OCI-LY7 (cell line): Measurements from ENCODE around the gene MRPS2. TPM values are rescaled to one million over a fixed set of nuclear protein-coding genes. Genes with fewer than 3 reads are reported as not detected.

Experiments used
- BruUV-seq: library from RNA; stranded (reverse); fragments of 400-500 nt; replicated peaks from 2 replicates; lab custom pipeline; 2021; lab: Mats Ljungman, UMichigan
- CTCF ChIA-PET: fragments of 300-600 bp; sonication (Branson Sonifier 250); formaldehyde crosslinking; loops from one replicate; lab custom pipeline; 2022; ENCODE audit warnings: antibody characterized with exemption; ENCODE audit not compliant: unreplicated experiment; lab: Charles Lee
- POLR2A ChIA-PET: fragments of 300-600 bp; sonication (Branson Sonifier 250); formaldehyde crosslinking; loops from one replicate; lab custom pipeline; 2022; ENCODE audit warnings: antibody characterized with exemption; lab: Charles Lee
- DNase-seq: peaks from one replicate; pipeline ENCODE4 v3.0.0-alpha.2; 2015; ENCODE audit warnings: low spot score
- H2AFZ ChIP-seq: fragments of 200-600 bp; sonication (generic), shearing (Covaris generic); 2 replicates; pipeline ENCODE4 v1.6.1; 2014; ENCODE audit warnings: mild to moderate bottlenecking, antibody characterized with exemption, low read length, moderate library complexity
- H3K27ac ChIP-seq: fragments of 200-600 bp; sonication (generic); 2 replicates; pipeline ENCODE4 v1.5.1; 2014; ENCODE audit warnings: mixed run types, low read depth, mild to moderate bottlenecking, moderate library complexity, low read length, inconsistent platforms; ENCODE audit not compliant: poor library complexity, severe bottlenecking
- H3K36me3 ChIP-seq: fragments of 200-600 bp; sonication (generic); 2 replicates; pipeline ENCODE4 v1.6.1; 2014; ENCODE audit warnings: mild to moderate bottlenecking, antibody characterized with exemption, low read length, moderate library complexity, mixed read lengths; ENCODE audit not compliant: insufficient read depth
- H3K4me1 ChIP-seq: fragments of 200-600 bp; sonication (generic); 2 replicates; pipeline ENCODE4 v1.5.1; 2014; ENCODE audit warnings: mild to moderate bottlenecking, low read length; ENCODE audit not compliant: insufficient read depth, poor library complexity, severe bottlenecking
- H3K4me2 ChIP-seq: fragments of 200-600 bp; sonication (generic); 2 replicates; pipeline ENCODE4 v1.6.1; 2014; ENCODE audit warnings: mild to moderate bottlenecking, low read length
- H3K4me3 ChIP-seq: fragments of 200-600 bp; sonication (generic); 2 replicates; pipeline ENCODE4 v1.5.1; 2014; ENCODE audit warnings: mild to moderate bottlenecking, low read depth, low read length; ENCODE audit not compliant: poor library complexity, severe bottlenecking
- H3K79me2 ChIP-seq: fragments of 200-600 bp; sonication (generic); 2 replicates; pipeline ENCODE4 v1.6.1; 2016; ENCODE audit warnings: low read depth, mild to moderate bottlenecking, low read length, moderate library complexity, mixed read lengths; ENCODE audit not compliant: insufficient read depth
- H3K9me2 ChIP-seq: fragments of 200-600 bp; sonication (generic); 2 replicates; pipeline ENCODE4 v1.6.1; 2016; ENCODE audit warnings: mild to moderate bottlenecking, low read length, mixed read lengths; ENCODE audit not compliant: insufficient read depth
- H3K9me3 ChIP-seq: fragments of 200-600 bp; sonication (generic); 2 replicates; pipeline ENCODE4 v1.6.1; 2014; ENCODE audit warnings: mild to moderate bottlenecking, mixed run types, low read length, mixed read lengths
- H4K20me1 ChIP-seq: fragments of 200-600 bp; sonication (generic); 2 replicates; pipeline ENCODE4 v1.6.1; 2014; ENCODE audit warnings: mild to moderate bottlenecking, antibody characterized with exemption, low read length, moderate library complexity, mixed read lengths; ENCODE audit not compliant: insufficient read depth
- EZH2phosphoT487 ChIP-seq: fragments of 200-600 bp; sonication (generic); IDR thresholded peaks from 2 replicates; pipeline ENCODE4 v1.6.1; 2018; ENCODE audit warnings: low read depth, borderline replicate concordance, mild to moderate bottlenecking, mixed run types, antibody characterized with exemption, low read length, moderate library complexity, mixed read lengths
- intact Hi-C: fragments of 100-400 bp; cut with micrococcal nuclease; formaldehyde crosslinking; loops from one replicate; pipeline ENCODE4 v1.10.0; 2022; ENCODE audit not compliant: unreplicated experiment
- total RNA-seq, 2 experiments: library from RNA; depleted of rRNA in 1 of 2; stranded (reverse); fragments of >200 nt in 1 of 2; shearing (Covaris generic) in 1 of 2; gene quantifications; 2 replicates each; pipeline ENCODE4 v1.2.3, GENCODE V29; 2014 to 2022
- TF ChIP-seq, protein P1 (sequence below): fragments of 200-600 bp; sonication (generic); conservative IDR thresholded peaks from 2 replicates; pipeline ENCODE4 v1.5.1; 2014; ENCODE audit warnings: mild to moderate bottlenecking, antibody characterized with exemption, low read length, moderate library complexity, mixed read lengths

Gene MRPS2
- total RNA-seq, 2 experiments from 2014 or later, result 42.7 to 55.7 TPM

DNA sequence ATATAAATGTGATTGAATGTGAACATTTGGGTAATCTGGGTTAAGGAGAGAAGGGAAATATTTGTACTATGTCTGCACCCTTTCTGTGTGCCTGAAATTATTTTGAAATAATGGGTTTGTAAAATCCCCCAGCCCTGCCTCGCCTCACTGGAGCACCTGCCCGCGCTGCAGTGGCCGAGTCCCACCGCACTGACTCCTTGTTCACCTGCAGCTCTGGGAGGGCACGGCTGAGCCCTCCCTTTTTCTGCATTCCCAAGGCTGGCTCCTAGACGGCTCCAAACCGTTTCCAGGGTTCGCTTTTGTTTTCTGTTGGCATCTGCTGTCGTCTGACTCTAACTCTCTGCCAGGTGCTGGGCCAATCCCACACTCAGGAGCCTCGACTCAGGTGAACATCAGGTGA is 38.5 kb upstream of the MRPS2 start:
- ChIA-PET CTCF (no interaction called here), POLR2A (no interaction called here)
- no peak overlapping the region for H3K4me3 ChIP-seq
- H3K4me1 ChIP-seq, result no peaks in the 10 kb centered on the region
- DNase-seq, result no peak
- no peak overlapping the region for H2AFZ ChIP-seq
- no peak overlapping the region for H3K27ac ChIP-seq
- intact Hi-C loops, result no loop called here
- H3K79me2 ChIP-seq, result no peaks in the 10 kb centered on the region
- no TSS peak for BruUV-seq
- H4K20me1 ChIP-seq, result no peaks in the 10 kb centered on the region
- no peaks in the 10 kb centered on the region for H3K9me3 ChIP-seq
- H3K36me3 ChIP-seq, result no peaks in the 10 kb centered on the region
- no peaks in the 10 kb centered on the region for H3K9me2 ChIP-seq
- H3K4me2 ChIP-seq, result no peak overlapping the region
- TF ChIP-seq EZH2phosphoT487, result no peak
- TF ChIP-seq, protein P1, sequence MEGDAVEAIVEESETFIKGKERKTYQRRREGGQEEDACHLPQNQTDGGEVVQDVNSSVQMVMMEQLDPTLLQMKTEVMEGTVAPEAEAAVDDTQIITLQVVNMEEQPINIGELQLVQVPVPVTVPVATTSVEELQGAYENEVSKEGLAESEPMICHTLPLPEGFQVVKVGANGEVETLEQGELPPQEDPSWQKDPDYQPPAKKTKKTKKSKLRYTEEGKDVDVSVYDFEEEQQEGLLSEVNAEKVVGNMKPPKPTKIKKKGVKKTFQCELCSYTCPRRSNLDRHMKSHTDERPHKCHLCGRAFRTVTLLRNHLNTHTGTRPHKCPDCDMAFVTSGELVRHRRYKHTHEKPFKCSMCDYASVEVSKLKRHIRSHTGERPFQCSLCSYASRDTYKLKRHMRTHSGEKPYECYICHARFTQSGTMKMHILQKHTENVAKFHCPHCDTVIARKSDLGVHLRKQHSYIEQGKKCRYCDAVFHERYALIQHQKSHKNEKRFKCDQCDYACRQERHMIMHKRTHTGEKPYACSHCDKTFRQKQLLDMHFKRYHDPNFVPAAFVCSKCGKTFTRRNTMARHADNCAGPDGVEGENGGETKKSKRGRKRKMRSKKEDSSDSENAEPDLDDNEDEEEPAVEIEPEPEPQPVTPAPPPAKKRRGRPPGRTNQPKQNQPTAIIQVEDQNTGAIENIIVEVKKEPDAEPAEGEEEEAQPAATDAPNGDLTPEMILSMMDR, result no peak

DNA sequence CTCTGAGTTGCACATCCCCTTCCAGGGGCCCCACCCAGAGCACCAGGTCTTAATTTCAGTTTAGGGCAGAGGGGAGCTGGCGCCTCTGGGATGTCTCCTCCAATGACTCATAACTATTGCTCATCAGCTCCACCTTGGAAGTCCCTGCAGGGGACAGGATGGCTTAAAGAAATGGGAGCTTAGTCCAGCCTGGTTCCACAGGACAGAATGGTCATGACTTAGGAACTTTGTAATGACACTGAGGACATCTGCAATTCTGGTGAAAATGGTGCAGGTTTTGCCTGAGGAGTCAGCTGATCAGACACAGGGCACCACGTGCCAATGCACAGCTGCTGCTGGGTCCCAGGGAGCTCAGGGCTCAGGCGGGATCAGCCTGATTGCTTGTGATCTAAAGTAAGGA is 37.3 kb upstream of the MRPS2 start:
- no peak overlapping the region for H3K27ac ChIP-seq
- no peak for DNase-seq
- intact Hi-C loops, result no loop called here
- H2AFZ ChIP-seq, result no peak overlapping the region
- H3K4me2 ChIP-seq, result no peak overlapping the region
- H3K4me1 ChIP-seq, result no peaks in the 10 kb centered on the region
- H4K20me1 ChIP-seq, result no peaks in the 10 kb centered on the region
- TF ChIP-seq, protein P1, result no peak
- no peak for TF ChIP-seq EZH2phosphoT487
- ChIA-PET CTCF (no interaction called here), POLR2A (no interaction called here)
- no peaks in the 10 kb centered on the region for H3K79me2 ChIP-seq
- H3K9me2 ChIP-seq, result no peaks in the 10 kb centered on the region
- no TSS peak for BruUV-seq
- H3K36me3 ChIP-seq, result no peaks in the 10 kb centered on the region
- no peak overlapping the region for H3K4me3 ChIP-seq
- no peaks in the 10 kb centered on the region for H3K9me3 ChIP-seq

DNA sequence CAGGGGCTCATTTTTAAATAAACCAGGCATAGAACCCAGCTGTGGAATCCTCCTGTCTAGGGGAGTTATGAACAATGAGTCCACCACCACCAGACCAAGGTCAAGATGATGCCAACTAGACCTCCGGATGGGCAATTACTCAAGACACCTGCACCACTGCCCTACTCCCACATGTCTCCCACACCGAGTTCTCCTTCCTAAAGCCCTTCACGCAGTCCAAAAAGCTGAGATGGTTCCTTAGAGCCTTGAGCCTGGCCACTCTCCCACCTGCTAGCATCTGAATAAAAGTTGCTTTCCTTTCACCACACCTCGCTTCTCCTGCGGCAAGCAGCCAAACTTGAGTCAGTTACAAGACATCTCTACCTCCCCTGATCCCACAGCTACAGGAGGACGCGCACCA is 36.3 kb upstream of the MRPS2 start:
- Histone ChIP-seq H3K79me2 (no peaks in the 10 kb centered on the region), H3K27ac (no peak overlapping the region), H3K4me1 (no peaks in the 10 kb centered on the region), H3K4me2 (no peak overlapping the region), H2AFZ (no peak overlapping the region), H3K36me3 (no peaks in the 10 kb centered on the region), H3K9me3 (no peaks in the 10 kb centered on the region), H4K20me1 (no peaks in the 10 kb centered on the region), H3K4me3 (no peak overlapping the region), H3K9me2 (no peaks in the 10 kb centered on the region)
- no peak for DNase-seq
- intact Hi-C loops, result no loop called here
- POLR2A ChIA-PET, result no interaction called here
- CTCF ChIA-PET, result no interaction called here
- TF ChIP-seq EZH2phosphoT487, result no peak
- TF ChIP-seq, protein P1, result no peak
- no TSS peak for BruUV-seq
